ENCODE results near the gene TBX3. TPM values are rescaled to one million over a fixed set of nuclear protein-coding genes. Genes with fewer than 3 reads are reported as not detected.

Gene TBX3
- total and polyA plus RNA-seq, 4 donors: 5.8 to 26.8 (median 17.6) TPM

GRCh38 chr12:114667669-114668150 is 16.3 kb downstream of the TBX3 start:
- H3K4me1 ChIP-seq (ENCODE audit: control insufficient read depth in 4 of 4, insufficient read depth in 4 of 4, low read length in 3 of 4): peaks cover 2 to 29% (median 15%) of the 10 kb centered on the region in 4 donors
- peaks cover 0 to 4% (median 0%) of the 10 kb centered on the region in 4 donors for H3K27me3 ChIP-seq (ENCODE audit: control insufficient read depth in 4 of 4, insufficient read depth in 4 of 4, low read length in 3 of 4)
- peaks cover 0 to 5% (median under 1%) of the 10 kb centered on the region in 4 donors for H3K36me3 ChIP-seq (ENCODE audit: control insufficient read depth in 4 of 4, insufficient read depth in 3 of 4, low read depth in 1 of 4, low read length in 3 of 4)
- no peaks in the 10 kb centered on the region for H3K9me3 ChIP-seq (ENCODE audit: control insufficient read depth in 4 of 4, low read length in 3 of 4)
- H3K4me3 ChIP-seq (ENCODE audit: low read depth in 1 of 3, low read length in 3 of 3): peak overlapping the region in 1 of 3 donors; percentile 48
- WGBS: 24% methylated on average over 16 of the region's 16 CpGs
- H3K9ac ChIP-seq (ENCODE audit: low read depth in 1 of 2, low read length in 2 of 2): peak overlapping the region in 1 of 2 donors; percentile 57
- no peak for DNase-seq (ENCODE audit: low spot score)
- TF ChIP-seq FOXA1 (IDR thresholded peaks at IDR 0.05) (no peak), ATF3 (IDR thresholded peaks at IDR 0.05) (no peak), GABPA (IDR thresholded peaks at IDR 0.05 in 1 of 2, conservative IDR thresholded peaks at IDR 0.05 in 1 of 2) (no peak), ZBTB33 (IDR thresholded peaks at IDR 0.05) (no peak), HNF4G (IDR thresholded peaks at IDR 0.05) (no peak), MAX (IDR thresholded peaks at IDR 0.05) (no peak), EGR1 (IDR thresholded peaks at IDR 0.05; ENCODE audit: low read depth in 2 of 2) (no peak), HNF4A (conservative IDR thresholded peaks at IDR 0.05) (no peak)
- peak overlapping the region in 1 of 2 donors; percentile 25 for H3K27ac ChIP-seq (ENCODE audit: low read depth in 1 of 2, low read length in 2 of 2)

- no peak overlapping the region for H3K27ac ChIP-seq (ENCODE audit: low read depth in 1 of 2, low read length in 2 of 2)
- no peak overlapping the region for H3K9ac ChIP-seq (ENCODE audit: low read depth in 1 of 2, low read length in 2 of 2)
- peaks cover 2 to 29% (median 14%) of the 10 kb centered on the region in 4 donors for H3K4me1 ChIP-seq (ENCODE audit: control insufficient read depth in 4 of 4, insufficient read depth in 4 of 4, low read length in 3 of 4)
- no peak for DNase-seq (ENCODE audit: low spot score)
- WGBS: 63% methylated on average over 53 of the region's 53 CpGs
- TF ChIP-seq RAD21 (IDR thresholded peaks at IDR 0.05) (no peak), ZBTB33 (IDR thresholded peaks at IDR 0.05) (no peak), CTCF (IDR thresholded peaks at IDR 0.05; ENCODE audit: low read depth, low read length, missing input control) (no peak)
- peaks cover 0 to 4% (median 0%) of the 10 kb centered on the region in 4 donors for H3K27me3 ChIP-seq (ENCODE audit: control insufficient read depth in 4 of 4, insufficient read depth in 4 of 4, low read length in 3 of 4)
- H3K4me3 ChIP-seq (ENCODE audit: low read depth in 1 of 3, low read length in 3 of 3): no peak overlapping the region
- peaks cover 0 to 3% (median under 1%) of the 10 kb centered on the region in 4 donors for H3K36me3 ChIP-seq (ENCODE audit: control insufficient read depth in 4 of 4, insufficient read depth in 3 of 4, low read depth in 1 of 4, low read length in 3 of 4)
- H3K9me3 ChIP-seq (ENCODE audit: control insufficient read depth in 4 of 4, low read length in 3 of 4): no peaks in the 10 kb centered on the region
These were observed 17.0 kb downstream of the TBX3 start for GRCh38 chr12:114666746-114667668.

All from liver (tissue), 9 donors.